H1 (cell line): ENCODE results near the gene THBD. TPM values are rescaled to one million over a fixed set of nuclear protein-coding genes. Genes with fewer than 3 reads are reported as not detected.

Source experiments
- ASH2L ChIP-seq: fragments of 200-600, 300-600 bp; sonication (generic); IDR thresholded peaks from one replicate; pipeline ENCODE4 v1.7.1; 2017; ENCODE audit warnings: low read length
- BRCA1 ChIP-seq: IDR thresholded peaks from 2 replicates; pipeline ENCODE4 v1.6.1; 2012; ENCODE audit warnings: low read depth, low read length, improper control_type of control experiment
- EZH2 ChIP-seq: fragments of 200-600 bp; sonication (generic); IDR thresholded peaks from 2 replicates; pipeline ENCODE4 v1.7.1; 2012; ENCODE audit warnings: low read depth, mild to moderate bottlenecking, moderate library complexity, low read length, inconsistent platforms; ENCODE audit not compliant: severe bottlenecking
- HDAC2 ChIP-seq, 2 experiments: fragments of 300-600 bp in 1 of 2; sonication (generic) in 1 of 2; IDR thresholded peaks; 2 replicates each; pipeline ENCODE4 v1.6.1; 2011 to 2012; ENCODE audit warnings: low read depth in 2 of 2, low read length in 2 of 2, mild to moderate bottlenecking in 2 of 2, moderate library complexity in 2 of 2, borderline replicate concordance in 1 of 2, inconsistent platforms in 1 of 2
- HDAC6 ChIP-seq: IDR thresholded peaks from one replicate; pipeline ENCODE4 v1.7.1; 2012; ENCODE audit warnings: low read depth, mild to moderate bottlenecking, inconsistent platforms, low read length, moderate library complexity
- JUND ChIP-seq: IDR thresholded peaks from 2 replicates; pipeline ENCODE4 v1.6.1; 2011; ENCODE audit warnings: mild to moderate bottlenecking, improper control_type of control experiment, low read length
- RAD21 ChIP-seq, 2 experiments: IDR thresholded peaks in 1 of 2; conservative IDR thresholded peaks in 1 of 2; 2 replicates each; pipeline ENCODE4 v1.6.1; 2011; ENCODE audit warnings: low read depth in 2 of 2, low read length in 2 of 2, improper control_type of control experiment in 1 of 2, inconsistent platforms in 1 of 2, mild to moderate bottlenecking in 1 of 2, moderate library complexity in 1 of 2
- RBBP5 ChIP-seq: IDR thresholded peaks from 2 replicates; pipeline ENCODE4 v1.7.1; 2012; ENCODE audit warnings: low read depth, mild to moderate bottlenecking, inconsistent platforms, low read length, moderate library complexity, borderline replicate concordance
- RNF2 ChIP-seq: fragments of 200-900, 300-1000 bp; sonication (generic); IDR thresholded peaks from 2 replicates; pipeline ENCODE4 v1.7.1; 2016; ENCODE audit warnings: borderline replicate concordance, low read depth, mild to moderate bottlenecking, antibody characterized with exemption, low read length; ENCODE audit not compliant: poor library complexity, severe bottlenecking; ENCODE audit errors: missing control alignments
- SIN3A ChIP-seq, 2 experiments: IDR thresholded peaks in 1 of 2; conservative IDR thresholded peaks in 1 of 2; 2 replicates each; pipeline ENCODE4 v1.6.1; 2011 to 2012; ENCODE audit warnings: low read length in 2 of 2, improper control_type of control experiment in 1 of 2, low read depth in 1 of 2, mild to moderate bottlenecking in 1 of 2
- SIX5 ChIP-seq: IDR thresholded peaks from 2 replicates; pipeline ENCODE4 v1.6.1; 2011; ENCODE audit warnings: mild to moderate bottlenecking, low read depth, low read length
- TAF7 ChIP-seq: optimal IDR thresholded peaks from 2 replicates; pipeline ENCODE3; 2011; ENCODE audit warnings: low read depth, mild to moderate bottlenecking, inconsistent platforms, low read length, moderate library complexity, borderline replicate concordance
- polyA plus RNA-seq, 7 experiments: library from polyadenylated mRNA; depleted of rRNA in 3 of 7; stranded (reverse) in 5 of 7; unstranded in 2 of 7; fragments of >200 nt in 5 of 7; fragments of 200-250 nt in 2 of 7; gene quantifications; 1 replicate in 5 of 7; 2 replicates in 1 of 7; 4 replicates in 1 of 7; pipeline versions ENCODE4 v1.2.1 to v1.2.3, GENCODE V29; 2011 to 2013; ENCODE audit warnings: missing spikeins in 2 of 7, mixed read lengths in 2 of 7
- total RNA-seq: library from RNA; stranded (reverse); fragmentation: NEBNext Ultra II Directional; extraction: Animal tissue kit (Norgen Biotek cat#: 25700); gene quantifications from 2 replicates; pipeline ENCODE4 v1.2.1, GENCODE V29; 2021
- TF ChIP-seq, protein P1 (sequence below): IDR thresholded peaks from 2 replicates; pipeline ENCODE4 v1.6.1; 2011; ENCODE audit warnings: low read length, improper control_type of control experiment
- TF ChIP-seq, protein P2 (sequence below): IDR thresholded peaks from 2 replicates; pipeline ENCODE4 v1.6.1; 2012; ENCODE audit warnings: inconsistent platforms
- TF ChIP-seq, protein P3 (sequence below): IDR thresholded peaks from 2 replicates; pipeline ENCODE4 v1.6.1; 2012; ENCODE audit warnings: low read length, inconsistent platforms

THBD gene
- total and polyA plus RNA-seq, 2 of the 8 experiments (the other 6 are each of a cell fraction or from before 2014, with no cell fraction given), result 0.21 to 0.43 TPM

DNA sequence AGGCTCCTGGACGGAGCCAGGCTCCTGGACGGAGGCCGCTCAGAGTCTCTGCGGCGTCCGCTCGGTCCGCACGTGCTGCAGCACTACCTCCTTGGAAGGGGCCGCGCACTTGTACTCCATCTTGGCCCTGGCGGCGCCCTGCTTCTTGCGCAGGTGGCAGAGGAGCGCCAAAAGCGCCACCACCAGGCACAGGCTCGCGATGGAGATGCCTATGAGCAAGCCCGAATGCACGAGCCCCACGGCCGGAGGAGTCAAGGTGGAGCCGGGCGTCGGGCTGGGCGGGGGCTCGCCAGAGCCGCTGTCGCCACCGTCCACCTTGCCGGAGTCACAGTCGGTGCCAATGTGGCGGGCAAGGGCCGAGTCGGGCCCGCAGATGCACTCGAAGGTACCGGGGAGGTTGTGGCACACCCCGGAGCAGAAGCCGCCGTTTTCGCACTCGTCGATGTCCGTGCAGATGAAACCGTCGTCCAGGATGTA, 1.7 kb downstream of the THBD start (continued):
- no peak for TF ChIP-seq SIN3A (conservative IDR thresholded peaks at IDR 0.05 in 1 of 2, IDR thresholded peaks at IDR 0.05 in 1 of 2; ENCODE audit: low read depth in 1 of 2, low read length in 2 of 2)
- peak; percentile 72 for TF ChIP-seq RNF2
- no peak for TF ChIP-seq RBBP5
- 0 out of 4 replicates have a peak, but pooled peaks of 1 of the 2 experiments have one; percentile 22 for TF ChIP-seq HDAC2 (IDR thresholded peaks at IDR 0.05; ENCODE audit: borderline replicate concordance in 1 of 2, low read depth in 2 of 2, low read length in 2 of 2)
- no peak for TF ChIP-seq JUND
- TF ChIP-seq TAF7, result no peak
- no peak for TF ChIP-seq HDAC6
- TF ChIP-seq BRCA1, result no peak
- TF ChIP-seq, protein P1, sequence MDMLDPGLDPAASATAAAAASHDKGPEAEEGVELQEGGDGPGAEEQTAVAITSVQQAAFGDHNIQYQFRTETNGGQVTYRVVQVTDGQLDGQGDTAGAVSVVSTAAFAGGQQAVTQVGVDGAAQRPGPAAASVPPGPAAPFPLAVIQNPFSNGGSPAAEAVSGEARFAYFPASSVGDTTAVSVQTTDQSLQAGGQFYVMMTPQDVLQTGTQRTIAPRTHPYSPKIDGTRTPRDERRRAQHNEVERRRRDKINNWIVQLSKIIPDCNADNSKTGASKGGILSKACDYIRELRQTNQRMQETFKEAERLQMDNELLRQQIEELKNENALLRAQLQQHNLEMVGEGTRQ, result no peak
- peak in 1 of 2 experiments; percentile 18; a peak in 1 of 4 replicates for TF ChIP-seq RAD21 (IDR thresholded peaks at IDR 0.05 in 1 of 2, conservative IDR thresholded peaks at IDR 0.05 in 1 of 2; ENCODE audit: low read depth in 2 of 2, low read length in 2 of 2)
- no peak for TF ChIP-seq EZH2
- TF ChIP-seq, protein P2, sequence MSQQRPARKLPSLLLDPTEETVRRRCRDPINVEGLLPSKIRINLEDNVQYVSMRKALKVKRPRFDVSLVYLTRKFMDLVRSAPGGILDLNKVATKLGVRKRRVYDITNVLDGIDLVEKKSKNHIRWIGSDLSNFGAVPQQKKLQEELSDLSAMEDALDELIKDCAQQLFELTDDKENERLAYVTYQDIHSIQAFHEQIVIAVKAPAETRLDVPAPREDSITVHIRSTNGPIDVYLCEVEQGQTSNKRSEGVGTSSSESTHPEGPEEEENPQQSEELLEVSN, result peak; percentile 81
- TF ChIP-seq, protein P3, sequence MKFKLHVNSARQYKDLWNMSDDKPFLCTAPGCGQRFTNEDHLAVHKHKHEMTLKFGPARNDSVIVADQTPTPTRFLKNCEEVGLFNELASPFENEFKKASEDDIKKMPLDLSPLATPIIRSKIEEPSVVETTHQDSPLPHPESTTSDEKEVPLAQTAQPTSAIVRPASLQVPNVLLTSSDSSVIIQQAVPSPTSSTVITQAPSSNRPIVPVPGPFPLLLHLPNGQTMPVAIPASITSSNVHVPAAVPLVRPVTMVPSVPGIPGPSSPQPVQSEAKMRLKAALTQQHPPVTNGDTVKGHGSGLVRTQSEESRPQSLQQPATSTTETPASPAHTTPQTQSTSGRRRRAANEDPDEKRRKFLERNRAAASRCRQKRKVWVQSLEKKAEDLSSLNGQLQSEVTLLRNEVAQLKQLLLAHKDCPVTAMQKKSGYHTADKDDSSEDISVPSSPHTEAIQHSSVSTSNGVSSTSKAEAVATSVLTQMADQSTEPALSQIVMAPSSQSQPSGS, result no peak
- no peak for TF ChIP-seq SIX5
- TF ChIP-seq ASH2L, result no peak
